DND-41 (cell line): ENCODE results near the gene NACA.

ENCODE experiments used
- ATAC-seq: fragments of 200-7000 bp; cut with Tn5 transposase; 3 replicates; pipeline ENCODE4 v1.9.1; 2021; ENCODE audit warnings: low read depth; ENCODE audit not compliant: insufficient read depth
- DNase-seq: peaks from one replicate; pipeline ENCODE4 v3.0.0-alpha.2; 2020
- H2AFZ ChIP-seq: 2 replicates; pipeline ENCODE4 v1.6.0; 2012; ENCODE audit warnings: low read depth, low read length
- H3K27ac ChIP-seq: 2 replicates; pipeline ENCODE4 v1.5.1; 2012; ENCODE audit warnings: low read length, inconsistent platforms
- H3K27me3 ChIP-seq: fragments of 200-600 bp; sonication (generic); 2 replicates; pipeline ENCODE4 v1.6.0; 2012; ENCODE audit warnings: low read length, mild to moderate bottlenecking, inconsistent platforms; ENCODE audit not compliant: insufficient read depth, poor library complexity
- H3K36me3 ChIP-seq: 2 replicates; pipeline ENCODE4 v1.5.1; 2012; ENCODE audit warnings: low read length, inconsistent platforms; ENCODE audit not compliant: insufficient read depth
- H3K4me1 ChIP-seq: 2 replicates; pipeline ENCODE4 v1.5.1; 2012; ENCODE audit warnings: mild to moderate bottlenecking, low read length; ENCODE audit not compliant: insufficient read depth
- H3K4me2 ChIP-seq: 2 replicates; pipeline ENCODE4 v1.6.0; 2012; ENCODE audit warnings: mild to moderate bottlenecking, moderate library complexity, low read length, inconsistent platforms; ENCODE audit not compliant: insufficient read depth
- H3K4me3 ChIP-seq, 2 experiments: fragments of 200-600 bp in 1 of 2; shearing (Covaris generic) in 1 of 2; 2 replicates each; pipeline ENCODE4 v1.5.1; 2012 to 2016; ENCODE audit warnings: inconsistent platforms in 2 of 2, low read length in 2 of 2, mild to moderate bottlenecking in 2 of 2, low read depth in 1 of 2, moderate library complexity in 1 of 2
- H3K79me2 ChIP-seq: 2 replicates; pipeline ENCODE4 v1.6.0; 2012; ENCODE audit warnings: low read length, inconsistent platforms; ENCODE audit not compliant: insufficient read depth
- H3K9ac ChIP-seq: 2 replicates; pipeline ENCODE4 v1.6.0; 2012; ENCODE audit warnings: low read depth, mild to moderate bottlenecking, inconsistent platforms, low read length, moderate library complexity
- H3K9me3 ChIP-seq: 2 replicates; pipeline ENCODE4 v1.5.1; 2012; ENCODE audit warnings: low read length, moderate library complexity, mild to moderate bottlenecking, inconsistent platforms; ENCODE audit not compliant: insufficient read depth, severe bottlenecking
- H4K20me1 ChIP-seq: 2 replicates; pipeline ENCODE4 v1.6.0; 2012; ENCODE audit warnings: low read length; ENCODE audit not compliant: insufficient read depth
- CTCF ChIP-seq: IDR thresholded peaks from 2 replicates; pipeline ENCODE4 v1.5.1; 2012; ENCODE audit warnings: borderline replicate concordance, low read length, moderate library complexity, mild to moderate bottlenecking; ENCODE audit not compliant: poor library complexity, severe bottlenecking; ENCODE audit errors: extremely low read depth
- EZH2 ChIP-seq: IDR thresholded peaks from 3 replicates; pipeline ENCODE4 v1.6.1; 2012; ENCODE audit warnings: borderline replicate concordance, low read depth, mild to moderate bottlenecking, moderate library complexity, low read length, inconsistent platforms; ENCODE audit not compliant: severe bottlenecking

NACA gene

GRCh38 chr12:56671608-56672007 lies 53.5 kb downstream of the NACA start:
- Histone ChIP-seq H3K4me2 (no peak overlapping the region), H3K9me3 (no peaks in the 10 kb centered on the region), H3K79me2 (peaks cover 97% of the 10 kb centered on the region), H4K20me1 (peaks cover 78% of the 10 kb centered on the region), H3K27me3 (no peaks in the 10 kb centered on the region), H3K9ac (no peak overlapping the region), H3K36me3 (peaks cover 90% of the 10 kb centered on the region), H3K4me1 (peaks cover 5% of the 10 kb centered on the region; the same call in 1 of the 2 replicates), H2AFZ (no peak overlapping the region), H3K4me3 (no peak overlapping the region), H3K27ac (no peak overlapping the region)
- DNase-seq, result no peak
- no peak for ATAC-seq
- TF ChIP-seq CTCF (no peak), EZH2 (no peak)

- Histone ChIP-seq H3K9me3 (no peaks in the 10 kb centered on the region), H3K9ac (no peak overlapping the region), H3K27ac (no peak overlapping the region), H3K4me1 (peaks cover 5% of the 10 kb centered on the region; the same call in 1 of the 2 replicates), H3K27me3 (no peaks in the 10 kb centered on the region), H4K20me1 (peaks cover 71% of the 10 kb centered on the region), H3K4me3 (no peak overlapping the region), H3K4me2 (no peak overlapping the region), H2AFZ (no peak overlapping the region), H3K79me2 (peaks cover 96% of the 10 kb centered on the region), H3K36me3 (peaks cover 91% of the 10 kb centered on the region)
- TF ChIP-seq EZH2, result no peak
- no peak for TF ChIP-seq CTCF
- ATAC-seq, result no peak
- DNase-seq, result peak; percentile 2
Measured at GRCh38 chr12:56670836-56671235, 54.3 kb downstream of the NACA start.

GRCh38 chr12:56668197-56668457 lies 57.0 kb downstream of the NACA start:
- no peak for ATAC-seq
- H3K4me1 ChIP-seq, result no peaks in the 10 kb centered on the region
- H3K4me2 ChIP-seq, result no peak overlapping the region
- peaks cover 74% of the 10 kb centered on the region for H3K79me2 ChIP-seq
- peaks cover 98% of the 10 kb centered on the region for H3K36me3 ChIP-seq
- no peak overlapping the region for H2AFZ ChIP-seq
- H3K27ac ChIP-seq, result no peak overlapping the region
- no peak overlapping the region for H3K4me3 ChIP-seq
- TF ChIP-seq CTCF (no peak), EZH2 (no peak)
- peaks cover 55% of the 10 kb centered on the region for H4K20me1 ChIP-seq
- DNase-seq, result no peak
- no peaks in the 10 kb centered on the region for H3K9me3 ChIP-seq
- H3K27me3 ChIP-seq, result no peaks in the 10 kb centered on the region
- H3K9ac ChIP-seq, result no peak overlapping the region
